CD4-positive, alpha-beta T cell treated with Interleukin-21 for 1 hour (primary cell): Measurements from ENCODE around the gene GIMAP5.
A peak's percentile ranks its signal among the peaks of the same experiment; 100 is the strongest.
"Not testable (repeated sequence)": the region's sequence is repeated elsewhere in the genome, so short reads cannot be mapped to it uniquely, and the experiment has no call there.

Experiments
- DNase-seq: peaks from one replicate; pipeline ENCODE4 v3.0.0-alpha.2; 2020

GIMAP5 gene

GRCh38 chr7:150735596-150736358 is 1.4 kb upstream of the GIMAP5 start:
- no peak for DNase-seq

- DNase-seq, result no peak
Measured at GRCh38 chr7:150736864-150737263, 354 bp upstream of the GIMAP5 start.

GRCh38 chr7:150738092-150738491 is 874 bp downstream of the GIMAP5 start:
- DNase-seq, result peak; percentile 74

- DNase-seq, result no peak
Measured at GRCh38 chr7:150738591-150739001, 1.4 kb downstream of the GIMAP5 start.

- DNase-seq, result no peak
Measured at GRCh38 chr7:150739033-150739432, 1.8 kb downstream of the GIMAP5 start.

- no peak for DNase-seq
Measured at GRCh38 chr7:150740053-150740452, 2.8 kb downstream of the GIMAP5 start.

GRCh38 chr7:150742286-150742968 is 5.2 kb downstream of the GIMAP5 start:
- no peak for DNase-seq

- no peak for DNase-seq
Measured at GRCh38 chr7:150744041-150744656, 6.9 kb downstream of the GIMAP5 start.

- DNase-seq, result no peak
Measured at GRCh38 chr7:150745086-150745485, 7.9 kb downstream of the GIMAP5 start.

GRCh38 chr7:150745876-150746275 is 8.7 kb downstream of the GIMAP5 start:
- DNase-seq, result no peak

- DNase-seq, result no peak
Measured at GRCh38 chr7:150746921-150747320, 9.7 kb downstream of the GIMAP5 start.

GRCh38 chr7:150748376-150748775 is 11.2 kb downstream of the GIMAP5 start:
- no peak for DNase-seq

GRCh38 chr7:150751702-150752101 is 14.5 kb downstream of the GIMAP5 start:
- DNase-seq, result no peak

GRCh38 chr7:150753239-150753638 is 16.0 kb downstream of the GIMAP5 start:
- DNase-seq, result no peak

GRCh38 chr7:150753826-150754603 is 16.8 kb downstream of the GIMAP5 start:
- peak; percentile 60 for DNase-seq

- no peak for DNase-seq
Measured at GRCh38 chr7:150754951-150755350, 17.7 kb downstream of the GIMAP5 start.

- peak; percentile 88 for DNase-seq
Measured at GRCh38 chr7:150755473-150756099, 18.4 kb downstream of the GIMAP5 start.

- DNase-seq, result no peak
Measured at GRCh38 chr7:150756166-150756565, 18.9 kb downstream of the GIMAP5 start.

GRCh38 chr7:150756858-150757257 is 19.6 kb downstream of the GIMAP5 start:
- peak; percentile 80 for DNase-seq

GRCh38 chr7:150759479-150759878 is 22.3 kb downstream of the GIMAP5 start:
- DNase-seq, result no peak

GRCh38 chr7:150766334-150766709 is 29.1 kb downstream of the GIMAP5 start:
- DNase-seq, result no peak

GRCh38 chr7:150769768-150770167 is 32.5 kb downstream of the GIMAP5 start:
- DNase-seq, result no peak

- not testable (repeated sequence) for DNase-seq
Measured at GRCh38 chr7:150774131-150774530, 36.9 kb downstream of the GIMAP5 start.
